Dermis blood vessel endothelial cell (primary cell): Measurements from ENCODE around the gene MAB21L4. TPM values are rescaled to one million over a fixed set of nuclear protein-coding genes. Genes with fewer than 3 reads are reported as not detected.

ENCODE experiments used
- DNase-seq: peaks from one replicate; pipeline ENCODE4 v3.0.0; 2010
- total RNA-seq: library from RNA; depleted of rRNA; stranded (reverse); fragments of >200 nt; gene quantifications from 2 replicates; pipeline ENCODE4 v1.2.3, GENCODE V29; 2014

MAB21L4 gene
- total RNA-seq, 1 donor from 2014 or later, result not detected

- no peak for DNase-seq
These were observed 15.8 kb upstream of the MAB21L4 start for GRCh38 chr2:240911641-240912265.

- DNase-seq, result no peak
These were observed 13.4 kb upstream of the MAB21L4 start for GRCh38 chr2:240909216-240909974.

GRCh38 chr2:240906911-240907590 is 11.1 kb upstream of the MAB21L4 start:
- DNase-seq, result no peak

GRCh38 chr2:240906141-240906910 is 10.4 kb upstream of the MAB21L4 start, which contains the start of gene CROCC2:
Gene CROCC2 (plus strand): TSS chr2:240906336. CDS start chr2:240906514, 178 bp downstream.
- DNase-seq, result no peak

- no peak for DNase-seq
These were observed 9.3 kb upstream of the MAB21L4 start for GRCh38 chr2:240905176-240905781.

- no peak for DNase-seq
These were observed 8.5 kb upstream of the MAB21L4 start for GRCh38 chr2:240904216-240905175.

- DNase-seq, result no peak
These were observed 7.5 kb upstream of the MAB21L4 start for GRCh38 chr2:240903191-240904060.

GRCh38 chr2:240902615-240903041 is 6.7 kb upstream of the MAB21L4 start:
- DNase-seq, result no peak

GRCh38 chr2:240901986-240902614 is 6.1 kb upstream of the MAB21L4 start:
- DNase-seq, result no peak

- DNase-seq, result no peak
These were observed 4.3 kb upstream of the MAB21L4 start for GRCh38 chr2:240900141-240900860.

- DNase-seq, result no peak
These were observed 3.5 kb upstream of the MAB21L4 start for GRCh38 chr2:240899468-240899865.

GRCh38 chr2:240898731-240899467 is 2.9 kb upstream of the MAB21L4 start:
- no peak for DNase-seq

GRCh38 chr2:240898108-240898730 is 2.3 kb upstream of the MAB21L4 start:
- peak; percentile 68 for DNase-seq

GRCh38 chr2:240896871-240897692 is 1.1 kb upstream of the MAB21L4 start:
- no peak for DNase-seq

GRCh38 chr2:240896394-240896793 is 438 bp upstream of the MAB21L4 start:
- no peak for DNase-seq

- DNase-seq, result no peak
These were observed 959 bp downstream of the MAB21L4 start for GRCh38 chr2:240894836-240895558.
